Measurements from ENCODE around the gene SENP7.

GRCh38 chr3:101329016-101329673 is 183.9 kb downstream of the SENP7 start:
- TF ChIP-seq EZH2 (IDR thresholded peaks at IDR 0.05; ENCODE audit: low read depth) (no peak), CTCF (conservative IDR thresholded peaks at IDR 0.05) (no peak)

Data from PC-9 (cell line).